ENCODE data around the gene LRBA.
A peak's percentile ranks its signal among the peaks of the same experiment; 100 is the strongest.

The LRBA gene

GRCh38 chr4:150799207-150799606 is 215.9 kb downstream of the LRBA start:
- H4K20me1 ChIP-seq (ENCODE audit: insufficient read depth, low read length), result no peaks in the 10 kb centered on the region
- no peaks in the 10 kb centered on the region for H3K27me3 ChIP-seq (ENCODE audit: insufficient read depth, low read length)
- no peak overlapping the region for H3K9ac ChIP-seq (ENCODE audit: low read length)
- no peaks in the 10 kb centered on the region for H3F3A ChIP-seq (ENCODE audit: insufficient read depth, low read length)
- no peaks in the 10 kb centered on the region for H3K9me3 ChIP-seq (ENCODE audit: low read length)
- H3K4me2 ChIP-seq (ENCODE audit: low read length), result no peak overlapping the region
- H3K36me3 ChIP-seq (ENCODE audit: insufficient read depth, low read length), result 0 out of 2 replicates have a peak, but pooled peaks cover 3% of the 10 kb centered on the region
- no peak overlapping the region for H3K27ac ChIP-seq (ENCODE audit: low read depth, low read length, poor library complexity, severe bottlenecking)
- no peak overlapping the region for H2AFZ ChIP-seq (ENCODE audit: low read length)
- H3K9me2 ChIP-seq (ENCODE audit: low read depth, low read length), result no peaks in the 10 kb centered on the region
- H3K4me1 ChIP-seq (ENCODE audit: insufficient read depth, low read length, severe bottlenecking), result no peaks in the 10 kb centered on the region
- H3K79me2 ChIP-seq (ENCODE audit: insufficient read depth, low read length), result no peaks in the 10 kb centered on the region
- no peak overlapping the region for H3K4me3 ChIP-seq (ENCODE audit: low read depth, low read length, poor library complexity, severe bottlenecking)
- TF ChIP-seq CTCF (IDR thresholded peaks at IDR 0.05; ENCODE audit: low read length) (peak; percentile 29; the same call in 1 of the 2 replicates), EZH2 (IDR thresholded peaks at IDR 0.05; ENCODE audit: borderline replicate concordance, low read length) (no peak)

DNA sequence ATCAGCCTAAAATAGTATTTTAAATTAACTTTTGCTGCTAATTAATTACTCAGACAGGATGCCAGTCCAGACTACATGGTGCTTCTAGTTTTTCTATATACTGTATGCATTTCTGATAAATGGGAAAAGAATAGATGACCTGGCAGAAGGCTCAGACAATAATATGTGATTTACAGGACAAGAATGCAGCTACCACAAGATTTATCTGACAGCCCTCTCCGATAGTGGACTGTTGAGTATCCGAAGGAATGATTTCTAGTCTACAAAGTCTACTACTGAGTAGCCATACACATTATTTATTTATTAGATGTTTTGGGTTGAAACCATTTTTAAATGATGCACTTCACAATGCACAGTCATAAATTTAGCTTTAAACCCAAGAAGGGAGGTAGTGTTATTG is 220.4 kb downstream of the LRBA start:
- H3F3A ChIP-seq (ENCODE audit: insufficient read depth, low read length), result no peaks in the 10 kb centered on the region
- no peaks in the 10 kb centered on the region for H3K9me3 ChIP-seq (ENCODE audit: low read length)
- H3K27me3 ChIP-seq (ENCODE audit: insufficient read depth, low read length), result no peaks in the 10 kb centered on the region

GRCh38 chr4:150789864-150790263 is 225.2 kb downstream of the LRBA start:
- Histone ChIP-seq H3K27me3 (ENCODE audit: insufficient read depth, low read length) (no peaks in the 10 kb centered on the region), H3K4me1 (ENCODE audit: insufficient read depth, low read length, severe bottlenecking) (no peaks in the 10 kb centered on the region), H3K9me2 (ENCODE audit: low read depth, low read length) (no peaks in the 10 kb centered on the region), H3K9me3 (ENCODE audit: low read length) (no peaks in the 10 kb centered on the region), H3F3A (ENCODE audit: insufficient read depth, low read length) (no peaks in the 10 kb centered on the region), H3K79me2 (ENCODE audit: insufficient read depth, low read length) (no peaks in the 10 kb centered on the region), H2AFZ (ENCODE audit: low read length) (no peak overlapping the region), H3K4me2 (ENCODE audit: low read length) (no peak overlapping the region), H3K4me3 (ENCODE audit: low read depth, low read length, poor library complexity, severe bottlenecking) (no peak overlapping the region), H3K27ac (ENCODE audit: low read depth, low read length, poor library complexity, severe bottlenecking) (no peak overlapping the region), H3K36me3 (ENCODE audit: insufficient read depth, low read length) (no peaks in the 10 kb centered on the region), H3K9ac (ENCODE audit: low read length) (no peak overlapping the region), H4K20me1 (ENCODE audit: insufficient read depth, low read length) (no peaks in the 10 kb centered on the region)
- TF ChIP-seq CTCF (IDR thresholded peaks at IDR 0.05; ENCODE audit: low read length) (no peak), EZH2 (IDR thresholded peaks at IDR 0.05; ENCODE audit: borderline replicate concordance, low read length) (no peak)

More for the DNA sequence above, 220.4 kb downstream of the LRBA start:
- Histone ChIP-seq H3K9ac (ENCODE audit: low read length) (no peak overlapping the region), H2AFZ (ENCODE audit: low read length) (no peak overlapping the region), H4K20me1 (ENCODE audit: insufficient read depth, low read length) (no peaks in the 10 kb centered on the region), H3K9me2 (ENCODE audit: low read depth, low read length) (no peaks in the 10 kb centered on the region), H3K36me3 (ENCODE audit: insufficient read depth, low read length) (0 out of 2 replicates have a peak, but pooled peaks cover 3% of the 10 kb centered on the region), H3K4me2 (ENCODE audit: low read length) (no peak overlapping the region), H3K4me1 (ENCODE audit: insufficient read depth, low read length, severe bottlenecking) (no peaks in the 10 kb centered on the region), H3K27ac (ENCODE audit: low read depth, low read length, poor library complexity, severe bottlenecking) (no peak overlapping the region), H3K79me2 (ENCODE audit: insufficient read depth, low read length) (no peaks in the 10 kb centered on the region), H3K4me3 (ENCODE audit: low read depth, low read length, poor library complexity, severe bottlenecking) (no peak overlapping the region)
- TF ChIP-seq EZH2 (IDR thresholded peaks at IDR 0.05; ENCODE audit: borderline replicate concordance, low read length) (no peak), CTCF (IDR thresholded peaks at IDR 0.05; ENCODE audit: low read length) (no peak)

All from OCI-LY1 (cell line).